ENCODE measurements around the gene PLCH2. TPM values are rescaled to one million over a fixed set of nuclear protein-coding genes. Genes with fewer than 3 reads are reported as not detected.

The PLCH2 gene
- total and polyA plus RNA-seq, 7 donors = 0.04 to 0.60 (median 0.09) TPM; not detected in 1

DNA sequence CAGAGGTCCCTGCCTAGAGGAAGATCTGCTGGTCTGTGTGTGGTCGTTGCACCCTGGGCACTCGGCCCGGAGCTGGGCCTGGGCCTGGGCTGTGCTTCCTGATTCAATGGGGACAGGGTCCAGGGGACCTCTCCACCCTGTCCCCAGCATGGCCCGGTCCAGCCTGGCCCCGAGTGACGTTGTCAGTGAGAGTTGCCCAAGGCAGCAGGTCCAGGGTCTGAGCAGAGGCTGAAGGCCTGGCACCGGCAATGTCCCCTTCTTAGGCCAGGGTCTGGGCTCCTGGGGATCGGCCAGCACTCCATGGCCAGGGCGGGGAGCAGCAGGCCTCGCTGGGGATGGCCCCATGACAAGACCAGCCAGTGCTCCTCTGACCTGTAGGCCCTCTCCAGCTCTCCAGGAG is 48.1 kb upstream of the PLCH2 start:
- Histone ChIP-seq H3K27ac (no peak overlapping the region), H3K4me1 (no peaks in the 10 kb centered on the region), H3K27me3 (ENCODE audit: insufficient read depth in 3 of 3, low read length in 2 of 3) (peaks cover 0 to 50% (median 22%) of the 10 kb centered on the region in 3 donors), H3K36me3 (ENCODE audit: insufficient read depth in 1 of 2, low read depth in 1 of 2) (no peaks in the 10 kb centered on the region), H3K4me3 (no peak overlapping the region), H3K9me3 (no peaks in the 10 kb centered on the region)
- TF ChIP-seq, protein P1, sequence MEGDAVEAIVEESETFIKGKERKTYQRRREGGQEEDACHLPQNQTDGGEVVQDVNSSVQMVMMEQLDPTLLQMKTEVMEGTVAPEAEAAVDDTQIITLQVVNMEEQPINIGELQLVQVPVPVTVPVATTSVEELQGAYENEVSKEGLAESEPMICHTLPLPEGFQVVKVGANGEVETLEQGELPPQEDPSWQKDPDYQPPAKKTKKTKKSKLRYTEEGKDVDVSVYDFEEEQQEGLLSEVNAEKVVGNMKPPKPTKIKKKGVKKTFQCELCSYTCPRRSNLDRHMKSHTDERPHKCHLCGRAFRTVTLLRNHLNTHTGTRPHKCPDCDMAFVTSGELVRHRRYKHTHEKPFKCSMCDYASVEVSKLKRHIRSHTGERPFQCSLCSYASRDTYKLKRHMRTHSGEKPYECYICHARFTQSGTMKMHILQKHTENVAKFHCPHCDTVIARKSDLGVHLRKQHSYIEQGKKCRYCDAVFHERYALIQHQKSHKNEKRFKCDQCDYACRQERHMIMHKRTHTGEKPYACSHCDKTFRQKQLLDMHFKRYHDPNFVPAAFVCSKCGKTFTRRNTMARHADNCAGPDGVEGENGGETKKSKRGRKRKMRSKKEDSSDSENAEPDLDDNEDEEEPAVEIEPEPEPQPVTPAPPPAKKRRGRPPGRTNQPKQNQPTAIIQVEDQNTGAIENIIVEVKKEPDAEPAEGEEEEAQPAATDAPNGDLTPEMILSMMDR (IDR thresholded peaks at IDR 0.05) = no peak
- intact Hi-C loops (cut with DNase I) = no loop called here
- no peak for ATAC-seq
- WGBS, 3 donors = 67 to 71% (median 71%) methylated on average over 10 of the region's 10 CpGs
- no peak for DNase-seq

DNA sequence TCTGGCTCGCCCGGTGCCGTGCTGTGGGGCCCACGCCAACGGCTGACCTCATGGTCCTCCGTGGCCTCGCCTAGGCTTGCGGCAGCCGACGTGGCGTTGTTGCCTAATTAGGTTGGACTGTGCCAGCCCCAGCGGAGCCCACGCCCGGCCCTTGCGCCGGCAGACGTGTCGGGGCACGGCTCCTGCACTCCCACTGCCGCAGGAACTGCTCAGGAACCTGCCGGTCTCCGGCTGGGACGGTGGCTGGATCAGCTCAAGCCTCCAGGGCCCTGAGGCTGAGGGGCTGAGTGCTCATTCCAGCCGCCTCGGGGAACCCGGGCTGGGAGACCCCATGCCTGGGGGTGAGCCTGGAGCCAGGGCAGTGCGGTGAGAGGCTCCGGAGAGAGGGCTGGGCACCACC is 47.6 kb upstream of the PLCH2 start:
- no peak for ATAC-seq
- no peak for DNase-seq
- Histone ChIP-seq H3K27me3 (ENCODE audit: insufficient read depth in 3 of 3, low read length in 2 of 3) (peaks cover 0 to 53% (median 23%) of the 10 kb centered on the region in 3 donors), H3K27ac (no peak overlapping the region), H3K4me3 (no peak overlapping the region), H3K9me3 (no peaks in the 10 kb centered on the region), H3K36me3 (ENCODE audit: insufficient read depth in 1 of 2, low read depth in 1 of 2) (no peaks in the 10 kb centered on the region), H3K4me1 (no peaks in the 10 kb centered on the region)
- whole genome bisulfite sequencing, 3 donors = 78 to 87% (median 85%) methylated on average over 27 to 28 of the region's 28 CpGs
- TF ChIP-seq, protein P1 (IDR thresholded peaks at IDR 0.05) = no peak
- intact Hi-C loops (cut with DNase I) = no loop called here

DNA sequence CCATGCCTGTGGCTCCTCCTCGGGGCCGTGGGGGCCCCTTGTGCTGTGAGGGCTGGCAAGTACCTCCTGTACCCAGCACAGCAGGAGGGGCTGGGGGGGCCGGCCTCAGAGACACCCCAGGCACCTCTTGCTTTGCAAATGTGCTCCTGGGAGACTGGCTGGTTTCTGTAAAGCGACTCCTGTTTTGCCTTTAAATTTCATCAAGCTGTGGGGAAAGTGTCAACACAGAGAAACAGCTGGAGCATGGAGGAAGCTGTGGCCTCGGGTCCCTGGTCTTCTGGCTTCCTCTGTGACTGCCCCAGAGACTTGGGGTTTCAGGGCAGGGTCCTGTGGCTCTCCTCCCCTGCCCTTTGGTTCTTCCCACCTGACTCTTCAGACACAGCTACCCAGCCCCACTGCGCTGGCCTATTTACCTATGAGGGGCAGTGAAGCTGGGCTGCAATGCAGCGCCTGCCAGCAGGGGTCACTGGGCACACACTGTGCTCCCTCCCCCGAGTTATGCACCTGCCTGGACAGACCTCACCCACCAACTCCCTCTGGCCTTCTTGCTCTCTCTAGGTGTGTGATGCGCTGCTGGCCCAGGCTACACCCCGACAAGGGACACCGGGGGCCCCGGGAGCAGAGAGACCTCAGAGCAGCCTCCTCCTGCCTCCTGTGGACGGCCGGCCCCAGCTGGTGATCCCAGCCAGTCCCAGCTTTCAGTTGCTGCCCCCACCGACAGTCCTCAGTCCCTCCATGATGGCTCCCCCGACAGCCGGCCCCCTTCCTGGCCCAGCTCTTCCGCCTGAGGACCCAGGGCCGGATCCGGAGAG is 46.1 kb upstream of the PLCH2 start:
- Histone ChIP-seq H3K27ac (no peak overlapping the region), H3K36me3 (ENCODE audit: insufficient read depth in 1 of 2, low read depth in 1 of 2) (no peaks in the 10 kb centered on the region), H3K4me3 (no peak overlapping the region), H3K4me1 (no peaks in the 10 kb centered on the region), H3K27me3 (ENCODE audit: insufficient read depth in 3 of 3, low read length in 2 of 3) (peaks cover 0 to 68% (median 23%) of the 10 kb centered on the region in 3 donors), H3K9me3 (no peaks in the 10 kb centered on the region)
- no peak for ATAC-seq
- DNase-seq = no peak
- 69 to 72% (median 69%) methylated on average over 19 to 20 of the region's 20 CpGs for WGBS, 3 donors
- intact Hi-C loops (cut with DNase I) = no loop called here
- TF ChIP-seq, protein P1 (IDR thresholded peaks at IDR 0.05) = no peak

DNA sequence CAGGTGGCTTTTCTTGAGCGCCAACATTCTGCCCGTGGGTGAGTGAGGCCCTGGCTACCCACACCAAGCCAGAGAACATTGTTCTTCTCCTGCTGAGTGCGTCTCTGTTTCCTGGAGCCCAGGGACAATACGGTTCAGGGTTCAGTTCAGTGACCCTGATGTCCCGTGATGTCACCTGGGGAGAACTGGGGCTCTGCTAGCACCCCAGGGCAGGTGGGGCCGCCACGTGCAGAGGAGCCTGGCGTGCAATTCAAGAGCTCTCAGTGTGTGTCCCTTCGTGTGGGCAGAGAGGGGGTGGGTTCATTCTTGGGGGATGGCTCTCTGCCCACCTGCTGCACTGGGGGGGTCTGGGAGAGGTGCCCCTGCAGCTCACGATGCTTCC is 45.5 kb upstream of the PLCH2 start:
- DNase-seq = no peak
- H3K27ac ChIP-seq = no peak overlapping the region
- intact Hi-C loops (cut with DNase I) = no loop called here
- peaks cover 0 to 73% (median 23%) of the 10 kb centered on the region in 3 donors for H3K27me3 ChIP-seq (ENCODE audit: insufficient read depth in 3 of 3, low read length in 2 of 3)
- TF ChIP-seq, protein P1 (IDR thresholded peaks at IDR 0.05) = no peak
- H3K4me3 ChIP-seq = no peak overlapping the region
- WGBS, 3 donors = 57 to 59% (median 59%) methylated on average over 10 of the region's 10 CpGs
- H3K9me3 ChIP-seq = no peaks in the 10 kb centered on the region
- ATAC-seq = no peak
- H3K4me1 ChIP-seq = no peaks in the 10 kb centered on the region
- no peaks in the 10 kb centered on the region for H3K36me3 ChIP-seq (ENCODE audit: insufficient read depth in 1 of 2, low read depth in 1 of 2)

Measured in psoas muscle (tissue), 8 donors.